Adrenal gland (tissue), 12 donors: ENCODE data around the gene SLC6A11. TPM values are rescaled to one million over a fixed set of nuclear protein-coding genes. Genes with fewer than 3 reads are reported as not detected.

ENCODE experiments used
- DNase-seq, 7 donors: peaks; one replicate each; pipeline ENCODE4 v3.0.0-alpha.2; 2019 to 2020
- H3K27ac ChIP-seq, 5 donors: fragments of 200-600 bp; sonication (generic) in 4 of 5; 1 replicate in 3 of 5; 2 replicates in 2 of 5; pipeline versions ENCODE4 v1.5.1 to v1.8.0; 2016 to 2020; ENCODE audit warnings: mild to moderate bottlenecking in 1 of 5
- H3K27me3 ChIP-seq: fragments of 200-600 bp; 2 replicates; pipeline ENCODE4 v1.8.0; 2021
- H3K36me3 ChIP-seq, 2 donors: fragments of 200-600 bp; replicated peaks in 1 of 2; 1 replicate in 1 of 2; 2 replicates in 1 of 2; pipeline versions ENCODE4 v1.5.1 to v1.8.0; 2018 to 2022
- H3K4me1 ChIP-seq, 2 donors: fragments of 200-600 bp; replicated peaks in 1 of 2; 1 replicate in 1 of 2; 2 replicates in 1 of 2; pipeline versions ENCODE4 v1.5.1 to v1.8.0; 2018 to 2021
- H3K4me3 ChIP-seq, 4 donors: fragments of 200-600 bp; sonication (generic) in 3 of 4; one replicate each; pipeline ENCODE4 v1.5.1; 2016 to 2018
- H3K9me3 ChIP-seq, 3 donors: fragments of 200-600 bp; sonication (generic) in 1 of 3; replicated peaks in 1 of 3; 1 replicate in 2 of 3; 2 replicates in 1 of 3; pipeline versions ENCODE4 v1.5.1 to v1.8.0; 2016 to 2021
- CTCF ChIP-seq, 6 experiments: fragments of 450-650 bp in 4 of 6; fragments of 200-600 bp in 2 of 6; sonication (generic) in 1 of 6; IDR thresholded peaks; 1 replicate in 5 of 6; 2 replicates in 1 of 6; pipeline versions ENCODE4 v1.5.1 to v1.8.0; 2016 to 2021; ENCODE audit warnings: antibody characterized with exemption in 6 of 6, mild to moderate bottlenecking in 2 of 6, moderate library complexity in 1 of 6
- POLR2A ChIP-seq, 2 donors: fragments of 450-650 bp; IDR thresholded peaks; one replicate each; pipeline ENCODE4 v1.6.1; 2017; ENCODE audit warnings: antibody characterized with exemption in 2 of 2, mild to moderate bottlenecking in 2 of 2, moderate library complexity in 1 of 2
- WGBS, 4 donors: extraction: QIAGEN DNeasy Blood & Tissue Kit in 2 of 4; methylation state at CpG; one replicate each; pipeline versions ENCODE4 v1.1.5 to v1.1.7; 2013 to 2017; 5-methylcytosine and 5-hydroxymethylcytosine counted together
- intact Hi-C, 2 donors: fragments of 100-400 bp; cut with DNase I; formaldehyde crosslinking; loops; one replicate each; pipeline versions ENCODE4 v1.14.1 to v1.15.0; 2022 to 2023
- polyA plus RNA-seq, 3 donors: library from polyadenylated mRNA; stranded (reverse); fragments of 200-250 nt in 2 of 3; fragments of 350-450 nt in 1 of 3; fragmentation: Illumina TruSeq in 1 of 3; extraction: RNeasy Lipid Tissue Mini Kit (QIAGEN cat#74804) in 1 of 3; gene quantifications; one replicate each; pipeline ENCODE4 v1.2.3, GENCODE V29; 2013 to 2014
- total RNA-seq, 9 donors: library from RNA; depleted of rRNA in 4 of 9; stranded (reverse); fragments of >200 nt in 4 of 9; fragments of 120-200 nt in 1 of 9; fragmentation: NEBNext Ultra II Directional in 1 of 9; extraction: Animal tissue kit (Norgen Biotek cat#: 25700) in 1 of 9; gene quantifications; one replicate each; pipeline versions ENCODE4 v1.1.0 to v1.2.4, GENCODE V29; 2013 to 2023
- donor health status: healthy with polysubstance abuse.
- donor health status: Bipolar disorder and iron deficiency.
- donor health status: DM: yes; HTN: yes; CAD: no.
- donor health status: DM: no; HTN: no; CAD: no.
- donor health status: DM: no; HTN: no; CAD: no.
- donor health status: DM: yes; HTN: yes; CAD: no.

The SLC6A11 gene
- total and polyA plus RNA-seq, 12 donors: 0.03 to 0.17 (median 0.06) TPM; not detected in 7

GRCh38 chr3:10952525-10952924, 136.5 kb downstream of the SLC6A11 start:
- no peaks in the 10 kb centered on the region for H3K27me3 ChIP-seq
- no peak for DNase-seq
- no peak overlapping the region for H3K4me3 ChIP-seq
- no peaks in the 10 kb centered on the region for H3K4me1 ChIP-seq
- TF ChIP-seq POLR2A (IDR thresholded peaks at IDR 0.05): no peak
- H3K36me3 ChIP-seq: no peaks in the 10 kb centered on the region
- intact Hi-C loops: loop anchor here in 1 of 2 donors (5.0 kb wide), 1 partner anchor 105 kb away; no protein-coding TSS in a partner anchor
- WGBS, 4 donors: 44 to 57% (median 52%) methylated on average over 3 of the region's 3 CpGs; no CpG with 5 or more reads in 1 of the 4 donors
- no peak overlapping the region for H3K27ac ChIP-seq
- H3K9me3 ChIP-seq: no peaks in the 10 kb centered on the region

GRCh38 chr3:10954740-10955139, 138.7 kb downstream of the SLC6A11 start:
- Histone ChIP-seq H3K36me3 (no peaks in the 10 kb centered on the region), H3K9me3 (no peaks in the 10 kb centered on the region), H3K27ac (no peak overlapping the region), H3K27me3 (no peaks in the 10 kb centered on the region), H3K4me1 (no peaks in the 10 kb centered on the region), H3K4me3 (no peak overlapping the region)
- 57 to 89% (median 78%) methylated on average over 3 of the region's 3 CpGs for WGBS, 4 donors
- no peak for DNase-seq
- TF ChIP-seq CTCF (IDR thresholded peaks at IDR 0.05) (no peak), POLR2A (IDR thresholded peaks at IDR 0.05) (no peak)
- intact Hi-C loops: loop anchor here in 1 of 2 donors (5.0 kb wide), 1 partner anchor 103 kb away; no protein-coding TSS in a partner anchor

- 57 to 72% (median 70%) methylated on average over 8 to 15 of the region's 15 CpGs for WGBS, 4 donors
- no peaks in the 10 kb centered on the region for H3K9me3 ChIP-seq
- H3K36me3 ChIP-seq: no peaks in the 10 kb centered on the region
- no peaks in the 10 kb centered on the region for H3K4me1 ChIP-seq
- no peak overlapping the region for H3K27ac ChIP-seq
- TF ChIP-seq POLR2A (IDR thresholded peaks at IDR 0.05) (no peak), CTCF (IDR thresholded peaks at IDR 0.05) (no peak)
- no peaks in the 10 kb centered on the region for H3K27me3 ChIP-seq
- DNase-seq: no peak
- intact Hi-C loops: no loop called here
- no peak overlapping the region for H3K4me3 ChIP-seq
Measured at GRCh38 chr3:10955711-10956453, 139.9 kb downstream of the SLC6A11 start.

- TF ChIP-seq POLR2A (IDR thresholded peaks at IDR 0.05) (no peak), CTCF (IDR thresholded peaks at IDR 0.05) (no peak)
- Histone ChIP-seq H3K27me3 (no peaks in the 10 kb centered on the region), H3K36me3 (no peaks in the 10 kb centered on the region), H3K27ac (no peak overlapping the region), H3K9me3 (no peaks in the 10 kb centered on the region), H3K4me1 (no peaks in the 10 kb centered on the region), H3K4me3 (no peak overlapping the region)
- DNase-seq: no peak
- intact Hi-C loops: no loop called here
- WGBS, 4 donors: 68 to 74% (median 71%) methylated on average over 4 of the region's 4 CpGs
Measured at GRCh38 chr3:10956531-10956930, 140.5 kb downstream of the SLC6A11 start.

- no peak for TF ChIP-seq POLR2A (IDR thresholded peaks at IDR 0.05)
- no peak for TF ChIP-seq CTCF (IDR thresholded peaks at IDR 0.05)
- intact Hi-C loops: no loop called here
- 54 to 59% (median 56%) methylated on average over 4 to 6 of the region's 6 CpGs for WGBS, 4 donors
- H3K4me1 ChIP-seq: no peaks in the 10 kb centered on the region
- no peak for DNase-seq
- H3K9me3 ChIP-seq: no peaks in the 10 kb centered on the region
- H3K27me3 ChIP-seq: no peaks in the 10 kb centered on the region
- no peaks in the 10 kb centered on the region for H3K36me3 ChIP-seq
- no peak overlapping the region for H3K27ac ChIP-seq
- H3K4me3 ChIP-seq: no peak overlapping the region
Measured at GRCh38 chr3:10956986-10957385, 141.0 kb downstream of the SLC6A11 start.
